GM10248 (cell line): ENCODE data around the gene C6orf132.

Experiments used
- CTCF ChIA-PET: fragments of 300-600 bp; sonication (Branson Sonifier 250); formaldehyde crosslinking; extraction: SDS; loops from one replicate; lab custom pipeline; 2021; ENCODE audit warnings: antibody characterized with exemption; lab: Yijun Ruan, JAX
- POLR2A ChIA-PET: fragments of 350-650 bp; sonication (Branson Sonifier 250); formaldehyde crosslinking; extraction: SDS; loops from one replicate; lab custom pipeline; 2020; ENCODE audit warnings: antibody characterized with exemption; lab: Yijun Ruan, JAX
- DNase-seq: peaks from one replicate; pipeline ENCODE4 v3.0.0; 2012; ENCODE audit errors: extremely low spot score
- CTCF ChIP-seq: IDR thresholded peaks from 2 replicates; pipeline ENCODE4 v1.5.1; 2012; ENCODE audit warnings: mild to moderate bottlenecking, low read depth; ENCODE audit errors: extremely low read depth, missing control alignments, control extremely low read depth

The C6orf132 gene

GRCh38 chr6:42099340-42100028 is 42.9 kb downstream of the C6orf132 start:
- POLR2A ChIA-PET = no interaction called here
- CTCF ChIA-PET = no interaction called here
- no peak for DNase-seq

GRCh38 chr6:42095776-42096541 is 46.5 kb downstream of the C6orf132 start:
- no peak for DNase-seq
- TF ChIP-seq CTCF = no peak
- ChIA-PET POLR2A (no interaction called here), CTCF (interaction anchor here (0.9 to 3.0 kb wide), 5 partner anchors 8 to 37 kb away, joined by 3 to 22 read pairs (median 3); no protein-coding TSS in a partner anchor)

More at GRCh38 chr6:42099340-42100028, 42.9 kb downstream of the C6orf132 start:
- no peak for TF ChIP-seq CTCF

- no peak for TF ChIP-seq CTCF
These were observed 47.3 kb downstream of the C6orf132 start for GRCh38 chr6:42095094-42095493.

GRCh38 chr6:42093582-42094329 is 48.7 kb downstream of the C6orf132 start:
- no peak for TF ChIP-seq CTCF
- ChIA-PET POLR2A (no interaction called here), CTCF (interaction anchor here (1.3 to 3.0 kb wide), 4 partner anchors 10 to 307 kb away, joined by 3 to 22 read pairs (median 6); partner anchors contain the start of gene TOMM6)
- no peak for DNase-seq

More at GRCh38 chr6:42095094-42095493, 47.3 kb downstream of the C6orf132 start:
- DNase-seq = no peak
- ChIA-PET CTCF (interaction anchor here (0.9 to 3.0 kb wide), 4 partner anchors 9 to 17 kb away, joined by 3 to 22 read pairs (median 3); no protein-coding TSS in a partner anchor), POLR2A (no interaction called here)

GRCh38 chr6:42091718-42092023 is 50.7 kb downstream of the C6orf132 start:
- CTCF ChIA-PET = interaction anchor here (1.1 to 1.9 kb wide), 3 partner anchors 9 to 98 kb away, joined by 3 to 7 read pairs (median 4); no protein-coding TSS in a partner anchor
- POLR2A ChIA-PET = no interaction called here
- DNase-seq = no peak
- TF ChIP-seq CTCF = no peak

- no peak for TF ChIP-seq CTCF
- ChIA-PET CTCF (interaction anchor here (1.3 to 7.0 kb wide), 3 partner anchors 8 to 12 kb away, joined by 4 to 42 read pairs (median 4); no protein-coding TSS in a partner anchor), POLR2A (no interaction called here)
- no peak for DNase-seq
These were observed 51.4 kb downstream of the C6orf132 start for GRCh38 chr6:42090819-42091717.
